Measurements from ENCODE around the gene MEDAG.

Gene MEDAG

GRCh38 chr13:30873499-30873898 is 32.6 kb upstream of the MEDAG start:
- no peak for DNase-seq

- no peak for DNase-seq
Observed at GRCh38 chr13:30874111-30874510, 32.0 kb upstream of the MEDAG start.

GRCh38 chr13:30874561-30874960 is 31.5 kb upstream of the MEDAG start:
- no peak for DNase-seq

GRCh38 chr13:30877335-30877734 is 28.7 kb upstream of the MEDAG start:
- DNase-seq: no peak

- DNase-seq: no peak
Observed at GRCh38 chr13:30880151-30880855, 25.8 kb upstream of the MEDAG start.

- DNase-seq: no peak
Observed at GRCh38 chr13:30880856-30881155, 25.3 kb upstream of the MEDAG start.

GRCh38 chr13:30881191-30881651 is 24.9 kb upstream of the MEDAG start:
- DNase-seq: no peak

- no peak for DNase-seq
Observed at GRCh38 chr13:30882026-30882850, 23.8 kb upstream of the MEDAG start.

GRCh38 chr13:30882996-30883766 is 22.9 kb upstream of the MEDAG start:
- no peak for DNase-seq

- DNase-seq: no peak
Observed at GRCh38 chr13:30884543-30884942, 21.5 kb upstream of the MEDAG start.

GRCh38 chr13:30889196-30889690 is 16.8 kb upstream of the MEDAG start:
- no peak for DNase-seq

GRCh38 chr13:30892966-30893365 is 13.1 kb upstream of the MEDAG start:
- DNase-seq: peak; percentile 34

GRCh38 chr13:30895773-30896172 is 10.3 kb upstream of the MEDAG start:
- no peak for DNase-seq

- no peak for DNase-seq
Observed at GRCh38 chr13:30898070-30898469, 8.0 kb upstream of the MEDAG start.

GRCh38 chr13:30898678-30899241 is 7.3 kb upstream of the MEDAG start:
- DNase-seq: peak; percentile 39

- DNase-seq: no peak
Observed at GRCh38 chr13:30900436-30900835, 5.6 kb upstream of the MEDAG start.

- DNase-seq: peak; percentile 29
Observed at GRCh38 chr13:30900952-30901749, 4.9 kb upstream of the MEDAG start.

- DNase-seq: no peak
Observed at GRCh38 chr13:30904043-30904442, 2.0 kb upstream of the MEDAG start.

GRCh38 chr13:30906411-30907051 is 460 bp downstream of the MEDAG start:
- DNase-seq: no peak

GRCh38 chr13:30907121-30907861 is 1.2 kb downstream of the MEDAG start:
- no peak for DNase-seq

- no peak for DNase-seq
Observed at GRCh38 chr13:30908416-30908980, 2.4 kb downstream of the MEDAG start.

Data from stimulated activated CD4-positive, alpha-beta T cell treated with anti-CD3 and anti-CD28 coated beads, Interleukin-1b, Interleukin-23, amount 100 ng/mL, for 48 hours (primary cell).